ENCODE results near the gene RBSN.

RBSN gene

GRCh38 chr3:15097891-15098290 lies 1.1 kb downstream of the RBSN start:
- DNase-seq = no peak

GRCh38 chr3:15096046-15096445 lies 2.9 kb downstream of the RBSN start:
- DNase-seq = no peak

- no peak for DNase-seq
Measured at GRCh38 chr3:15094187-15094875, 4.6 kb downstream of the RBSN start.

GRCh38 chr3:15092686-15093085 lies 6.3 kb downstream of the RBSN start:
- DNase-seq = no peak

- DNase-seq = no peak
Measured at GRCh38 chr3:15091575-15091974, 7.4 kb downstream of the RBSN start.

GRCh38 chr3:15089201-15089600 lies 9.7 kb downstream of the RBSN start:
- DNase-seq = no peak

- DNase-seq = no peak
Measured at GRCh38 chr3:15086699-15087098, 12.2 kb downstream of the RBSN start.

GRCh38 chr3:15086263-15086662 lies 12.7 kb downstream of the RBSN start:
- no peak for DNase-seq

GRCh38 chr3:15083252-15083651 lies 15.7 kb downstream of the RBSN start:
- no peak for DNase-seq

- no peak for DNase-seq
Measured at GRCh38 chr3:15081960-15082664, 16.8 kb downstream of the RBSN start.

- DNase-seq = no peak
Measured at GRCh38 chr3:15079091-15079490, 19.9 kb downstream of the RBSN start.

- no peak for DNase-seq
Measured at GRCh38 chr3:15074500-15074899, 24.4 kb downstream of the RBSN start.

- no peak for DNase-seq
Measured at GRCh38 chr3:15071699-15072098, 27.2 kb downstream of the RBSN start.

- DNase-seq = peak; percentile 70
Measured at GRCh38 chr3:15069441-15069840, 29.5 kb downstream of the RBSN start.

GRCh38 chr3:15066467-15066866 lies 32.5 kb downstream of the RBSN start:
- DNase-seq = no peak

- no peak for DNase-seq
Measured at GRCh38 chr3:15065550-15066007, 33.4 kb downstream of the RBSN start.

- peak; percentile 92 for DNase-seq
Measured at GRCh38 chr3:15064835-15065549, 34.0 kb downstream of the RBSN start, which contains the start of gene MRPS25. TSS of gene MRPS25 (minus strand) at chr3:15065315. CDS start at chr3:15065194, 121 bp downstream.

- peak; percentile 25 for DNase-seq
Measured at GRCh38 chr3:15064299-15064834, 34.6 kb downstream of the RBSN start.

GRCh38 chr3:15063656-15064286 lies 35.2 kb downstream of the RBSN start:
- DNase-seq = no peak

- no peak for DNase-seq
Measured at GRCh38 chr3:15063238-15063637, 35.7 kb downstream of the RBSN start.

- no peak for DNase-seq
Measured at GRCh38 chr3:15060029-15060428, 38.9 kb downstream of the RBSN start.

GRCh38 chr3:15056676-15057404 lies 42.1 kb downstream of the RBSN start:
- no peak for DNase-seq
